ENCODE data around the gene ARID5B.

DNA sequence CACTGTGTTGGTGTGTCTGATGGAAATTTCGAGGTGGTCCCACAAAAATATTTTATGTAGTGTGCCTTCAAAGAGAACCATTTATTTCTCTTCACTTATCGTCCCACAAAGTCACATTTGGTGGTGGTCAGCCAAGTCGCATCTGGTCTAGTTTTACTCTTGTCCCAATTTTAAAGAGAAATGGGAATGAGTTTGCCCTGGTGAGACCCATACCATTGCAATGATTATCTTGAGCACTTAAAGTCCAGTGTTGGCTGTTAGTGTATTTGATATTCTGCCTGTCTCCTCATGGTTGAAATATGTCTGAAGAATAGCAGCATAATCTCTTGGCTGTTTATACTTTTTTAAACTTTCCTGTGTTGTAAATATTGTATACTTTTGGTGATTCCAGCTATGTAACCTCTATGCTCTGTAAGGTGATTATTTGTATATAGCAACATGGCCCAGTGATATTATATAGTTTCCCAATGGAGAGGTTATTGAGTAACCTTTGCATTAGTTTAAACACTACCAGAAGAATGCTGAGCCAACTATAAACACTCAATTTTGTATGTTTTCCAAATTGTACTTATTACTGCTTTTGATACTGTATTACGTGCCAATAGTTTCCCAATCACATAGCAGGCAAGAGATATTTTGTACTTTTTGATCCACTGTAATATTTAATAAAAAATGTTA, 194.9 kb downstream of the ARID5B start:
- TF ChIP-seq SUZ12 (IDR thresholded peaks at IDR 0.05; ENCODE audit: extremely low read depth, insufficient read depth, insufficient read length) (no peak), YY1 (IDR thresholded peaks at IDR 0.05; ENCODE audit: insufficient read depth, insufficient read length) (no peak), ZNF274 (IDR thresholded peaks at IDR 0.05; ENCODE audit: low read depth, low read length) (no peak)

All from NT2/D1 (cell line).